ENCODE results near the gene SLC9A3. TPM values are rescaled to one million over a fixed set of nuclear protein-coding genes. Genes with fewer than 3 reads are reported as not detected.

SLC9A3 gene
- total RNA-seq, 1 donor from 2014 or later: 9.9 TPM

- TF ChIP-seq, protein P1, sequence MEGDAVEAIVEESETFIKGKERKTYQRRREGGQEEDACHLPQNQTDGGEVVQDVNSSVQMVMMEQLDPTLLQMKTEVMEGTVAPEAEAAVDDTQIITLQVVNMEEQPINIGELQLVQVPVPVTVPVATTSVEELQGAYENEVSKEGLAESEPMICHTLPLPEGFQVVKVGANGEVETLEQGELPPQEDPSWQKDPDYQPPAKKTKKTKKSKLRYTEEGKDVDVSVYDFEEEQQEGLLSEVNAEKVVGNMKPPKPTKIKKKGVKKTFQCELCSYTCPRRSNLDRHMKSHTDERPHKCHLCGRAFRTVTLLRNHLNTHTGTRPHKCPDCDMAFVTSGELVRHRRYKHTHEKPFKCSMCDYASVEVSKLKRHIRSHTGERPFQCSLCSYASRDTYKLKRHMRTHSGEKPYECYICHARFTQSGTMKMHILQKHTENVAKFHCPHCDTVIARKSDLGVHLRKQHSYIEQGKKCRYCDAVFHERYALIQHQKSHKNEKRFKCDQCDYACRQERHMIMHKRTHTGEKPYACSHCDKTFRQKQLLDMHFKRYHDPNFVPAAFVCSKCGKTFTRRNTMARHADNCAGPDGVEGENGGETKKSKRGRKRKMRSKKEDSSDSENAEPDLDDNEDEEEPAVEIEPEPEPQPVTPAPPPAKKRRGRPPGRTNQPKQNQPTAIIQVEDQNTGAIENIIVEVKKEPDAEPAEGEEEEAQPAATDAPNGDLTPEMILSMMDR (IDR thresholded peaks at IDR 0.05): no peak
- peak in 1 of 2 donors; percentile 53 for DNase-seq (ENCODE audit: low spot score in 2 of 2)
- Histone ChIP-seq H3K9me3 (no peaks in the 10 kb centered on the region), H3K4me3 (no peak overlapping the region), H3K27ac (no peak overlapping the region), H3K27me3 (no peaks in the 10 kb centered on the region), H3K36me3 (no peaks in the 10 kb centered on the region), H3K4me1 (no peaks in the 10 kb centered on the region)
- intact Hi-C loops (cut with DNase I): no loop called here
Measured at GRCh38 chr5:547086-547924, 23.1 kb upstream of the SLC9A3 start.

GRCh38 chr5:546376-546908, 22.2 kb upstream of the SLC9A3 start:
- DNase-seq (ENCODE audit: low spot score in 2 of 2): no peak
- Histone ChIP-seq H3K27ac (no peak overlapping the region), H3K9me3 (no peaks in the 10 kb centered on the region), H3K27me3 (no peaks in the 10 kb centered on the region), H3K36me3 (no peaks in the 10 kb centered on the region), H3K4me1 (no peaks in the 10 kb centered on the region), H3K4me3 (no peak overlapping the region)
- TF ChIP-seq, protein P1 (IDR thresholded peaks at IDR 0.05): no peak
- intact Hi-C loops (cut with DNase I): no loop called here

DNA sequence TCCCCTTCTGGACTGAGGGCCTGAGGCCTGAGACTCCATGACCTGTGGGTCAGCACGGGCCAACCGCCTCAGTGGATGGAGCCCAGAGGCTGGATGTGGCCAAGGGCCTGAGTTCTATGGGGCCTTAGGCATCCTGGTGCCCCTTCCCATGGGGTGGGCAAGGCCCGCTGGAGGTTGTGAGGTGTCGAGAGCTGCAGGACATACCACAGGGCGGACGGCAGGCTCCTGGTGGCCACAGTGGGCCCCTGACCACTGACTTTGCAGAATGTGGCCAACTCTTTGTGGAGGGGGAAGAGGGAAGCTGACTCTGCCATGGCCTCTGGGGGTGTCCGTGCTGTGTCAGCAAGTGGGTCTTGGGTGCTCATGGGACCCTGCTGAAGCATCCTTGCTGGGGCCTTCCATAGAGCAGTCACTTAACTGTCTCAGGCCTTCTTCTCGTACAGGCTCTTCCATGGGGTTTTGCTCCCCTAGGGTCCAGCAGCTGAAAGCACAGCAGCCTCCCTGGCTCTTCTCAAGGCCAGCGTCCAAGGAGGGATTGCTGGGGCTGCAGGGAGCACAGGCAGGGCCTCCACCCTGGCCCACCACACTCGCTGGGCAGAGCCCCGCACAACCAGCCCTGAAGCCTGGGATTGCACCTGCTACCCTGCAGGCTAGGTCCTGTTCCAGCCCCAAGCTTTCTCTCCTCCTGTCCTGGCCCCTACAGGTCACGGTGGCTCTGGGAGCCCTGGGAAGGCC, 21.6 kb upstream of the SLC9A3 start:
- Histone ChIP-seq H3K4me3 (no peak overlapping the region), H3K27me3 (no peaks in the 10 kb centered on the region), H3K4me1 (no peaks in the 10 kb centered on the region), H3K27ac (no peak overlapping the region), H3K36me3 (no peaks in the 10 kb centered on the region), H3K9me3 (no peaks in the 10 kb centered on the region)
- TF ChIP-seq, protein P1 (IDR thresholded peaks at IDR 0.05): no peak
- DNase-seq (ENCODE audit: low spot score in 2 of 2): no peak
- intact Hi-C loops (cut with DNase I): no loop called here

DNA sequence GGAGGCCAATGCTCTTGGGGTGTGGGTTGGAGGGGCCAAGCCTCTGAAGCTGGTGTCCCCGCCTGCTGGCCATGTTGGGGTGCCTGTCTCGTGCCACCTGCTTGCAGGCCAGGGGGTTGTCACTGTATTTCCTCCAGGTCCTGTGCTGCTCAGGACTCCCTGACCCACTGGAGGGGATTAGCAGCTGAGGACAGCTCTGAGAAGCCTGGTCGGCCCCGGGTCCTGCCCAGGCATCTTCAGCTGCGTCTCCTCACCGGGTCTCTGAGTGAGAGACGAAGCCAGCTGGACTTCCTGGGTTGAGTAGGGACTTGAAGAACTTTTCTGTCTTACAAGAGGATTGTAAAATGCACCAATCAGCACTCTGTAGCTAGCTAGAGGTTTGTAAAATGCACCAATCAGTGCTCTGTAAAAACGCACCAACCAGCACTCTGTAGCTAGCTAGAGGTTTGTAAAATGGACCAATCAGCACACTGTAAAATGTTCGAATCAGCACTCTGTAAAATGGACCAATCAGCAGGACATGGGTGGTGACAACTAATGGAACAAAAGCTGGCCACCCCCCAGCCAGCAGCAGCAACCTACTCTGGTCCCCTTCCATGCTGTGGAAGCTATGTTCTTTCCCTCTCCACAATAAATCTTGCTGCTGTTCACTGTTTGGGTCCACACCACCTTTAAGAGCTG, 20.6 kb upstream of the SLC9A3 start:
- no peaks in the 10 kb centered on the region for H3K36me3 ChIP-seq
- no peaks in the 10 kb centered on the region for H3K9me3 ChIP-seq
- intact Hi-C loops (cut with DNase I): no loop called here
- TF ChIP-seq, protein P1 (IDR thresholded peaks at IDR 0.05): no peak
- no peak overlapping the region for H3K27ac ChIP-seq
- no peak for DNase-seq (ENCODE audit: low spot score in 2 of 2)
- H3K4me1 ChIP-seq: no peaks in the 10 kb centered on the region
- H3K4me3 ChIP-seq: no peak overlapping the region
- no peaks in the 10 kb centered on the region for H3K27me3 ChIP-seq

GRCh38 chr5:543755-544674, 19.8 kb upstream of the SLC9A3 start:
- H3K4me1 ChIP-seq: no peaks in the 10 kb centered on the region
- DNase-seq (ENCODE audit: low spot score in 2 of 2): no peak
- TF ChIP-seq, protein P1 (IDR thresholded peaks at IDR 0.05): no peak
- H3K27me3 ChIP-seq: no peaks in the 10 kb centered on the region
- intact Hi-C loops (cut with DNase I): no loop called here
- H3K27ac ChIP-seq: no peak overlapping the region
- no peak overlapping the region for H3K4me3 ChIP-seq
- no peaks in the 10 kb centered on the region for H3K36me3 ChIP-seq
- no peaks in the 10 kb centered on the region for H3K9me3 ChIP-seq
